ENCODE results near the gene TUBGCP6.

DNA sequence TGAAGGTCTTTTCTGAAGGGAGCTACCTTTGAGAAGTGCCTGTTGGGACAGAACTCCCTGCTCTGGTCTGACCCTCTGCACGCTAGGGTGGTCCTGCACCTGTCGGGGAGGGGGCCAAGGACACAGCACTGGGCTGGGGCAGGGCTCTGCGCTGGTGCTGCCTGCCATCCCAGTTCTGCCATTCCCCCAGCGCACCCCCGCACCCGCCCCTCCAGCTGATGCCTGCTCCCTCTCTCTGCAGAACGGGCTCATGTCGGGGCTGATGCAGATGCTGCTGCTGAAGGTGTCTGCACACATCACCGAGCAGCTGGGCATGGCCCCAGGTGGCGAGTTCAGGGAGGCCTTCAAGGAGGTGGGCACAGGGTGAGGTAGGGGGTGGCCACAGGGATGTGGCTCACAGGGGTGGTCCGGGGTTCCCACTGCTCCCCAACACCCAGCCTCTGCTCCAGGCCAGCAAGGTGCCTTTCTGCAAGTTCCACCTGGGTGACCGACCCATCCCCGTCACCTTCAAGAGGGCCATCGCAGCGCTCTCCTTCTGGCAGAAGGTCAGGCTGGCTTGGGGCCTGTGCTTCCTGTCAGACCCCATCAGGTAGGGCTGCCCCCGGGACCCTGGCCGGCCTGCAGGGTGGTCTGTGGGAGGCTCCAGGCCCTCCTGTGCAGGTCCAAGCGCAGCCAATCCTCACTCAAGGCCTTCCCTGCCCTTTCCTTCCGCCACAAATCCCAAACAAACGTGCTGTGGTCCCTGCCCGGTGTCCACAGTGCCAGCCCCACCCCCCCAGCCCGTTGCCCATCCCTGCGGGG lies 47.6 kb downstream of the TUBGCP6 start:
- TF ChIP-seq, protein P1, sequence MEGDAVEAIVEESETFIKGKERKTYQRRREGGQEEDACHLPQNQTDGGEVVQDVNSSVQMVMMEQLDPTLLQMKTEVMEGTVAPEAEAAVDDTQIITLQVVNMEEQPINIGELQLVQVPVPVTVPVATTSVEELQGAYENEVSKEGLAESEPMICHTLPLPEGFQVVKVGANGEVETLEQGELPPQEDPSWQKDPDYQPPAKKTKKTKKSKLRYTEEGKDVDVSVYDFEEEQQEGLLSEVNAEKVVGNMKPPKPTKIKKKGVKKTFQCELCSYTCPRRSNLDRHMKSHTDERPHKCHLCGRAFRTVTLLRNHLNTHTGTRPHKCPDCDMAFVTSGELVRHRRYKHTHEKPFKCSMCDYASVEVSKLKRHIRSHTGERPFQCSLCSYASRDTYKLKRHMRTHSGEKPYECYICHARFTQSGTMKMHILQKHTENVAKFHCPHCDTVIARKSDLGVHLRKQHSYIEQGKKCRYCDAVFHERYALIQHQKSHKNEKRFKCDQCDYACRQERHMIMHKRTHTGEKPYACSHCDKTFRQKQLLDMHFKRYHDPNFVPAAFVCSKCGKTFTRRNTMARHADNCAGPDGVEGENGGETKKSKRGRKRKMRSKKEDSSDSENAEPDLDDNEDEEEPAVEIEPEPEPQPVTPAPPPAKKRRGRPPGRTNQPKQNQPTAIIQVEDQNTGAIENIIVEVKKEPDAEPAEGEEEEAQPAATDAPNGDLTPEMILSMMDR (IDR thresholded peaks at IDR 0.05) = no peak
- no peak for TF ChIP-seq POLR2AphosphoS5 (IDR thresholded peaks at IDR 0.05)

Data from prostate gland (tissue), 2 donors.